Measurements from ENCODE around the gene SAP30BP. TPM values are rescaled to one million over a fixed set of nuclear protein-coding genes. Genes with fewer than 3 reads are reported as not detected.

Gene SAP30BP
- polyA plus RNA-seq, 1 donor: 70.7 TPM

DNA sequence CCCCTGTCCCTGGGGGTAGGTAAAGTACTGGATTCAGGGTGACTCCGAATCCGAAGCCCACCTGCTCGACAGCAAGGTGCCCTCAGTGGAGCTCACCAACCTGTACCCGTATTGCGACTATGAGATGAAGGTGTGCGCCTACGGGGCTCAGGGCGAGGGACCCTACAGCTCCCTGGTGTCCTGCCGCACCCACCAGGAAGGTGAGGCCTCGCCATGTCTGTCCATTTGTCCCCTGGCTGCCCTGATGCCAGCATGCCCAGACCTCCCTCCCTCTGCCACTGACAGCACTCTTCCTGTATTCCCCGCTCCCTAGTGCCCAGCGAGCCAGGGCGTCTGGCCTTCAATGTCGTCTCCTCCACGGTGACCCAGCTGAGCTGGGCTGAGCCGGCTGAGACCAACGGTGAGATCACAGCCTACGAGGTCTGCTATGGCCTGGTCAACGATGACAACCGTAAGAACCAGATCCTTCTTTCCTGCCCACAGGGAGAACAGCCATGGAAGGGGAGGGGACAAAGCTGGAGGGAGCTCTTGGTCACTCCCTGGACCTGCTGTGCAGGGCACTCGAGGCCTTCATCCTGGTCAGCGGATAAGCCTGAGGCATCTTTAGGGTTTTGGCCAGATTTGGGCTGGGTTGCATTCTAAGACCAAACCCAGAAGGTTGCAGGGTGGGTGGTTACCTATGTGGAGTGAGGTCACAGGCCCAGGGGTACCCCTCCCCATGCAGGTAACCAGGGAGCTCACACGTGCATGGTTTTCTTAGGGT, 83.7 kb downstream of the SAP30BP start:
- Histone ChIP-seq H3K4me3 (ENCODE audit: low read length) (no peak overlapping the region), H3K4me1 (ENCODE audit: control insufficient read depth, insufficient read depth, low read length) (peaks cover 20% of the 10 kb centered on the region), H3K9me3 (ENCODE audit: control insufficient read depth, low read depth, low read length) (no peaks in the 10 kb centered on the region), H3K27ac (ENCODE audit: low read length) (no peak overlapping the region), H3K36me3 (ENCODE audit: control insufficient read depth, insufficient read depth, low read length) (peaks cover 39% of the 10 kb centered on the region), H3K27me3 (ENCODE audit: control insufficient read depth, insufficient read depth, low read length) (no peaks in the 10 kb centered on the region)
- DNase-seq: no peak
- no CpG with 5 or more reads among the region's 23 CpGs for WGBS (ENCODE audit: insufficient coverage, low lambda C conversion rate)

GRCh38 chr17:75751676-75752404, 84.7 kb downstream of the SAP30BP start:
- H3K4me3 ChIP-seq (ENCODE audit: low read length): no peak overlapping the region
- H3K36me3 ChIP-seq (ENCODE audit: control insufficient read depth, insufficient read depth, low read length): peaks cover 43% of the 10 kb centered on the region
- WGBS (ENCODE audit: insufficient coverage, low lambda C conversion rate): 100% methylated on average over 3 of the region's 24 CpGs
- no peak overlapping the region for H3K27ac ChIP-seq (ENCODE audit: low read length)
- H3K9me3 ChIP-seq (ENCODE audit: control insufficient read depth, low read depth, low read length): no peaks in the 10 kb centered on the region
- no peak for DNase-seq
- peaks cover 24% of the 10 kb centered on the region for H3K4me1 ChIP-seq (ENCODE audit: control insufficient read depth, insufficient read depth, low read length)
- no peaks in the 10 kb centered on the region for H3K27me3 ChIP-seq (ENCODE audit: control insufficient read depth, insufficient read depth, low read length)

DNA sequence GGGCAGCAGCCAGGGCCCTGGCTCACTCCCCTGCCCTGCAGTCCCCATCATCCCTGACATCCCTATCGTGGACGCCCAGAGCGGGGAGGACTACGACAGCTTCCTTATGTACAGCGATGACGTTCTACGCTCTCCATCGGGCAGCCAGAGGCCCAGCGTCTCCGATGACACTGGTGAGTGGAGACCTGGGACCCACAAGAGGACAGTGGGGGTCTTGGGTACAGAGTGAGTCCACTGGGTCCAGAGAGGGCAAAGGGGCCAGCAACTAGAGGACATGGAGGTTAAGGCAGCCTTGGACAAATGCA, 85.2 kb downstream of the SAP30BP start:
- no CpG with 5 or more reads among the region's 10 CpGs for WGBS (ENCODE audit: insufficient coverage, low lambda C conversion rate)
- Histone ChIP-seq H3K27ac (ENCODE audit: low read length) (no peak overlapping the region), H3K4me1 (ENCODE audit: control insufficient read depth, insufficient read depth, low read length) (peaks cover 24% of the 10 kb centered on the region), H3K27me3 (ENCODE audit: control insufficient read depth, insufficient read depth, low read length) (no peaks in the 10 kb centered on the region), H3K4me3 (ENCODE audit: low read length) (no peak overlapping the region), H3K36me3 (ENCODE audit: control insufficient read depth, insufficient read depth, low read length) (peaks cover 48% of the 10 kb centered on the region), H3K9me3 (ENCODE audit: control insufficient read depth, low read depth, low read length) (no peaks in the 10 kb centered on the region)
- no peak for DNase-seq

DNA sequence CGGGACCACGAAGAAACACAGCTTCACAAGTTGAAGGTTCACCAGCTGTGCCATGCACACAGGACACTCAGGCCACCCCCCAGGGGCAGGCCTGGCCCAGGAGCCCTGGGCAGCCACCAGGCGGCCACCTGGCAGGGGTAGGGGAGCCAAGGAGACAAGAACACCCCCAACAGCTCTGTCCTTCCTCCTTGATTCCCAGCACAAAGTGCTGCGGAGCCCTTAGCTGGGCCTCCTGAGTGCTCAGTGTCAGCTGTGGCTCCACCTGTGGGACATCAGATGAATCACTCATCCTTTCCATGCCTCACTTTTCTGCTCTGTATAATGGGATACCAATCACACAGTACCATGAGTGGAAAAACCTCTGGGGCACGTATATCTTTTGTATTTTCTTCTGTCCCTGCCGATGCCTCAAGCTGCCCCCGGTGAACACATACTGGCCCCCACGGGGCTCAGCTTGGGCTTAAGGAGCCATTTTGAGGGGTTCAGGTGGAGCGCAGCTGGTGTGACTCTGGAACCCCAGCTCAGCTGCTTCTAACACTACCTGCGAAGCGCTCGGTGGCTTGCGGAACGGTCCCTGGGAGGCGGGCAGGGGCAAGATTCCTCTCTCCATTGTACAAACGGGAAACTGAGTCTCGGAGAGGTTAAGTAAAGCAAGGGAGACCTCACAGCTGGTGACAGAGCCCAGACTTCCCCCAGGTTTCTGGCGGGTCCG, 85.8 kb downstream of the SAP30BP start:
- Histone ChIP-seq H3K27ac (ENCODE audit: low read length) (no peak overlapping the region), H3K4me3 (ENCODE audit: low read length) (peak overlapping the region; percentile 42), H3K9me3 (ENCODE audit: control insufficient read depth, low read depth, low read length) (no peaks in the 10 kb centered on the region), H3K36me3 (ENCODE audit: control insufficient read depth, insufficient read depth, low read length) (peaks cover 52% of the 10 kb centered on the region), H3K27me3 (ENCODE audit: control insufficient read depth, insufficient read depth, low read length) (no peaks in the 10 kb centered on the region), H3K4me1 (ENCODE audit: control insufficient read depth, insufficient read depth, low read length) (peaks cover 24% of the 10 kb centered on the region)
- DNase-seq: no peak
- no CpG with 5 or more reads among the region's 19 CpGs for WGBS (ENCODE audit: insufficient coverage, low lambda C conversion rate)

- peaks cover 57% of the 10 kb centered on the region for H3K36me3 ChIP-seq (ENCODE audit: control insufficient read depth, insufficient read depth, low read length)
- no peak overlapping the region for H3K27ac ChIP-seq (ENCODE audit: low read length)
- no CpG with 5 or more reads among the region's 76 CpGs for WGBS (ENCODE audit: insufficient coverage, low lambda C conversion rate)
- H3K27me3 ChIP-seq (ENCODE audit: control insufficient read depth, insufficient read depth, low read length): no peaks in the 10 kb centered on the region
- H3K9me3 ChIP-seq (ENCODE audit: control insufficient read depth, low read depth, low read length): no peaks in the 10 kb centered on the region
- DNase-seq: peak; percentile 62 to 82
- H3K4me1 ChIP-seq (ENCODE audit: control insufficient read depth, insufficient read depth, low read length): peaks cover 24% of the 10 kb centered on the region
- H3K4me3 ChIP-seq (ENCODE audit: low read length): peak overlapping the region; percentile 42
These were observed 86.6 kb downstream of the SAP30BP start for GRCh38 chr17:75753514-75754377.

DNA sequence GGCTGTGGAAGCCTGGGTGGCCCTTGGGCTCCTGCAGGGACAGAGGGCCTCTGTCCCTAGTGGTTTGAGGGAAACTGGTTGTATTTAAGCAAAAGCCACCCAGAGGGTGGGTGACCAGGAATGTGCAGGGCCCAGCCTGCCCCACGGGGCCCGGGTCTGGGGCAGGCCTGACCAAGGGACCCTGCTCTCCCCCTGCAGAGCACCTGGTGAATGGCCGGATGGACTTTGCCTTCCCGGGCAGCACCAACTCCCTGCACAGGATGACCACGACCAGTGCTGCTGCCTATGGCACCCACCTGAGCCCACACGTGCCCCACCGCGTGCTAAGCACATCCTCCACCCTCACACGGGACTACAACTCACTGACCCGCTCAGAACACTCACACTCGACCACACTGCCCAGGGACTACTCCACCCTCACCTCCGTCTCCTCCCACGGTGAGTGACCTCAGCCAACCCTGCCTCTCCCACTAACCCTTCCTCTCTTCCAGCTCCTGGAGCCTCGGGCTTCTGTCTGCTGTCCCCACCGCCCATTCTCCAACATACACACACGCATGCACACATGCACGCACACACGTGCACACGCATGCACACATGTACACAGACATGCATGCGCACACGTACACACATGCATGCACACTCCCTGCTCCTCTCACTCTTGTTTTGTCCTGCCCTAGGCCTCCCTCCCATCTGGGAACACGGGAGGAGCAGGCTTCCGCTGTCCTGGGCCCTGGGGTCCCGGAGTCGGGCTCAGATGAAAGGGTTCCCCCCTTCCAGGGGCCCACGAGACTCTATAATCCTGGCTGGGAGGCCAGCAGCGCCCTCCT, 87.5 kb downstream of the SAP30BP start:
- Histone ChIP-seq H3K27ac (ENCODE audit: low read length) (no peak overlapping the region), H3K36me3 (ENCODE audit: control insufficient read depth, insufficient read depth, low read length) (peaks cover 53% of the 10 kb centered on the region)
- WGBS (ENCODE audit: insufficient coverage, low lambda C conversion rate): 62% methylated on average over 6 of the region's 27 CpGs

GRCh38 chr17:75755205-75755901, 88.2 kb downstream of the SAP30BP start:
- peaks cover 48% of the 10 kb centered on the region for H3K36me3 ChIP-seq (ENCODE audit: control insufficient read depth, insufficient read depth, low read length)
- H3K9me3 ChIP-seq (ENCODE audit: control insufficient read depth, low read depth, low read length): no peaks in the 10 kb centered on the region
- peaks cover 24% of the 10 kb centered on the region for H3K4me1 ChIP-seq (ENCODE audit: control insufficient read depth, insufficient read depth, low read length)
- peak in 1 of 2 donors; percentile 64 for DNase-seq
- no peak overlapping the region for H3K27ac ChIP-seq (ENCODE audit: low read length)
- no peak overlapping the region for H3K4me3 ChIP-seq (ENCODE audit: low read length)
- no CpG with 5 or more reads among the region's 20 CpGs for WGBS (ENCODE audit: insufficient coverage, low lambda C conversion rate)
- no peaks in the 10 kb centered on the region for H3K27me3 ChIP-seq (ENCODE audit: control insufficient read depth, insufficient read depth, low read length)

More for the DNA sequence above, 87.5 kb downstream of the SAP30BP start:
- Histone ChIP-seq H3K9me3 (ENCODE audit: control insufficient read depth, low read depth, low read length) (no peaks in the 10 kb centered on the region), H3K4me1 (ENCODE audit: control insufficient read depth, insufficient read depth, low read length) (peaks cover 24% of the 10 kb centered on the region), H3K4me3 (ENCODE audit: low read length) (no peak overlapping the region), H3K27me3 (ENCODE audit: control insufficient read depth, insufficient read depth, low read length) (no peaks in the 10 kb centered on the region)
- DNase-seq: peak in 1 of 2 donors; percentile 46

DNA sequence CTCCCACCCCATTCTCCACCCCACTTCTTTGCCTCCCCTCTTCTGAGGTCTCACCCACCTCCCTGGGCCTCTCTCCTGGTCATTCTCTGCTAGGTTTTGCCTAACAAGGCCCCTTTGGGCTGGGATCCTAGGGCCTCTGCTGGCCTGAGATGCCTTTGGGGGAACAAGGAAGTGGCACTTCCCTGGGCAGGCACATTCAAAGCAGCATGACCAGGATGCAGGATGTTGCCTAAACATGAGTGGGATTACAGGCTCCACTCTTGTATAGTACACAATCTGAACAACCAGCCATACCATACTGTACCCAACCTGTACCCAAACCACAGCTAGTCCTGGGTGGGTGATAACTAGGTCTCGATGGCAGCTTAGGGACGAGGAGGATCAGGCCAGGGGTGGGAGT, 88.9 kb downstream of the SAP30BP start:
- H3K36me3 ChIP-seq (ENCODE audit: control insufficient read depth, insufficient read depth, low read length): peaks cover 42% of the 10 kb centered on the region
- no CpG with 5 or more reads among the region's 2 CpGs for WGBS (ENCODE audit: insufficient coverage, low lambda C conversion rate)
- H3K4me1 ChIP-seq (ENCODE audit: control insufficient read depth, insufficient read depth, low read length): peaks cover 24% of the 10 kb centered on the region
- no peak for DNase-seq
- no peak overlapping the region for H3K4me3 ChIP-seq (ENCODE audit: low read length)
- H3K9me3 ChIP-seq (ENCODE audit: control insufficient read depth, low read depth, low read length): no peaks in the 10 kb centered on the region
- H3K27ac ChIP-seq (ENCODE audit: low read length): no peak overlapping the region
- no peaks in the 10 kb centered on the region for H3K27me3 ChIP-seq (ENCODE audit: control insufficient read depth, insufficient read depth, low read length)

- H3K36me3 ChIP-seq (ENCODE audit: control insufficient read depth, insufficient read depth, low read length): peaks cover 40% of the 10 kb centered on the region
- H3K4me3 ChIP-seq (ENCODE audit: low read length): no peak overlapping the region
- H3K4me1 ChIP-seq (ENCODE audit: control insufficient read depth, insufficient read depth, low read length): peaks cover 24% of the 10 kb centered on the region
- no peaks in the 10 kb centered on the region for H3K27me3 ChIP-seq (ENCODE audit: control insufficient read depth, insufficient read depth, low read length)
- DNase-seq: no peak
- no peaks in the 10 kb centered on the region for H3K9me3 ChIP-seq (ENCODE audit: control insufficient read depth, low read depth, low read length)
- H3K27ac ChIP-seq (ENCODE audit: low read length): no peak overlapping the region
- no CpG with 5 or more reads among the region's 29 CpGs for WGBS (ENCODE audit: insufficient coverage, low lambda C conversion rate)
These were observed 89.4 kb downstream of the SAP30BP start for GRCh38 chr17:75756451-75757085.
